C4-2B (cell line): ENCODE measurements around the gene SPECC1.

Experiments
- ZFX ChIP-seq: fragments of 450-650 bp; IDR thresholded peaks from 2 replicates; pipeline ENCODE4 v1.6.1; 2017
- TF ChIP-seq, protein P1 (sequence below): fragments of 450-650 bp; conservative IDR thresholded peaks from 2 replicates; pipeline ENCODE4 v1.5.1; 2017; ENCODE audit warnings: mild to moderate bottlenecking

GRCh38 chr17:20253323-20253722 is 244.2 kb downstream of the SPECC1 start:
- TF ChIP-seq, protein P1, sequence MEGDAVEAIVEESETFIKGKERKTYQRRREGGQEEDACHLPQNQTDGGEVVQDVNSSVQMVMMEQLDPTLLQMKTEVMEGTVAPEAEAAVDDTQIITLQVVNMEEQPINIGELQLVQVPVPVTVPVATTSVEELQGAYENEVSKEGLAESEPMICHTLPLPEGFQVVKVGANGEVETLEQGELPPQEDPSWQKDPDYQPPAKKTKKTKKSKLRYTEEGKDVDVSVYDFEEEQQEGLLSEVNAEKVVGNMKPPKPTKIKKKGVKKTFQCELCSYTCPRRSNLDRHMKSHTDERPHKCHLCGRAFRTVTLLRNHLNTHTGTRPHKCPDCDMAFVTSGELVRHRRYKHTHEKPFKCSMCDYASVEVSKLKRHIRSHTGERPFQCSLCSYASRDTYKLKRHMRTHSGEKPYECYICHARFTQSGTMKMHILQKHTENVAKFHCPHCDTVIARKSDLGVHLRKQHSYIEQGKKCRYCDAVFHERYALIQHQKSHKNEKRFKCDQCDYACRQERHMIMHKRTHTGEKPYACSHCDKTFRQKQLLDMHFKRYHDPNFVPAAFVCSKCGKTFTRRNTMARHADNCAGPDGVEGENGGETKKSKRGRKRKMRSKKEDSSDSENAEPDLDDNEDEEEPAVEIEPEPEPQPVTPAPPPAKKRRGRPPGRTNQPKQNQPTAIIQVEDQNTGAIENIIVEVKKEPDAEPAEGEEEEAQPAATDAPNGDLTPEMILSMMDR, result no peak
- no peak for TF ChIP-seq ZFX
